Measurements from ENCODE around the gene PYY. TPM values are rescaled to one million over a fixed set of nuclear protein-coding genes. Genes with fewer than 3 reads are reported as not detected.

Gene PYY
- total and polyA plus RNA-seq, 11 donors, result not detected

DNA sequence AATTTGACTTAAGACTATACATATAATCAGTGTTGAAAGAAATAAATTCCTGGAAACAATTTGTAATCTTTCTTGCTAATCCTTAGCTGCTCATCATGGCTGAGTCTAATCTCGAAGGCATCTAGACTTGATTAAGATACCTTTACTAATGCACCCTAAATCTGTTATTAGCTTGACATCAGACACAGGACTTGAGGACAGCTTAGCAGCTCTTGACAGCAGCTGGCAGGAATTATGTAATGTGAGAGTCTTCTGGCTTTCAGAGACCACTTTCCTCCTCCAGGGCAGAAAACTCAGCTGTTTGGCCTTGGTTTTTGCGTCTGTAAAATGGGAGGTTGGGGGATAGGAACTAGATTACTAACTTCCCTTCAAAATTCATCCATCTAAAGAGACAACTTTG is 39.3 kb downstream of the PYY start:
- no peak for DNase-seq
- H3K36me3 ChIP-seq, result no peaks in the 10 kb centered on the region
- no peak overlapping the region for H3K4me3 ChIP-seq
- intact Hi-C loops (cut with DNase I), result no loop called here
- TF ChIP-seq, protein P1, sequence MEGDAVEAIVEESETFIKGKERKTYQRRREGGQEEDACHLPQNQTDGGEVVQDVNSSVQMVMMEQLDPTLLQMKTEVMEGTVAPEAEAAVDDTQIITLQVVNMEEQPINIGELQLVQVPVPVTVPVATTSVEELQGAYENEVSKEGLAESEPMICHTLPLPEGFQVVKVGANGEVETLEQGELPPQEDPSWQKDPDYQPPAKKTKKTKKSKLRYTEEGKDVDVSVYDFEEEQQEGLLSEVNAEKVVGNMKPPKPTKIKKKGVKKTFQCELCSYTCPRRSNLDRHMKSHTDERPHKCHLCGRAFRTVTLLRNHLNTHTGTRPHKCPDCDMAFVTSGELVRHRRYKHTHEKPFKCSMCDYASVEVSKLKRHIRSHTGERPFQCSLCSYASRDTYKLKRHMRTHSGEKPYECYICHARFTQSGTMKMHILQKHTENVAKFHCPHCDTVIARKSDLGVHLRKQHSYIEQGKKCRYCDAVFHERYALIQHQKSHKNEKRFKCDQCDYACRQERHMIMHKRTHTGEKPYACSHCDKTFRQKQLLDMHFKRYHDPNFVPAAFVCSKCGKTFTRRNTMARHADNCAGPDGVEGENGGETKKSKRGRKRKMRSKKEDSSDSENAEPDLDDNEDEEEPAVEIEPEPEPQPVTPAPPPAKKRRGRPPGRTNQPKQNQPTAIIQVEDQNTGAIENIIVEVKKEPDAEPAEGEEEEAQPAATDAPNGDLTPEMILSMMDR (IDR thresholded peaks at IDR 0.05), result no peak
- no peak for TF ChIP-seq POLR2A (IDR thresholded peaks at IDR 0.05)
- peaks cover 0 to 14% (median 3%) of the 10 kb centered on the region in 12 donors for H3K4me1 ChIP-seq
- peaks cover 0 to 2% (median 0%) of the 10 kb centered on the region in 9 donors for H3K27me3 ChIP-seq
- no peak overlapping the region for H3K27ac ChIP-seq
- WGBS, 4 donors, result 71 to 72% (median 71%) methylated on average over 2 of the region's 2 CpGs
- ATAC-seq, result no peak
- no peaks in the 10 kb centered on the region for H3K9me3 ChIP-seq

GRCh38 chr17:43913584-43913983 is 40.2 kb downstream of the PYY start:
- DNase-seq (no peak), ATAC-seq (peak in 1 of 4 donors; percentile 3)
- no peak overlapping the region for H3K4me3 ChIP-seq
- peaks cover 0 to 14% (median 4%) of the 10 kb centered on the region in 12 donors for H3K4me1 ChIP-seq
- intact Hi-C loops (cut with DNase I), result no loop called here
- H3K9me3 ChIP-seq, result no peaks in the 10 kb centered on the region
- TF ChIP-seq, protein P1 (IDR thresholded peaks at IDR 0.05), result no peak
- no peak for TF ChIP-seq POLR2A (IDR thresholded peaks at IDR 0.05)
- H3K27ac ChIP-seq, result no peak overlapping the region
- WGBS, 4 donors, result 76 to 87% (median 82%) methylated on average over 6 of the region's 6 CpGs
- no peaks in the 10 kb centered on the region for H3K36me3 ChIP-seq
- peaks cover 0 to 5% (median 0%) of the 10 kb centered on the region in 9 donors for H3K27me3 ChIP-seq

DNA sequence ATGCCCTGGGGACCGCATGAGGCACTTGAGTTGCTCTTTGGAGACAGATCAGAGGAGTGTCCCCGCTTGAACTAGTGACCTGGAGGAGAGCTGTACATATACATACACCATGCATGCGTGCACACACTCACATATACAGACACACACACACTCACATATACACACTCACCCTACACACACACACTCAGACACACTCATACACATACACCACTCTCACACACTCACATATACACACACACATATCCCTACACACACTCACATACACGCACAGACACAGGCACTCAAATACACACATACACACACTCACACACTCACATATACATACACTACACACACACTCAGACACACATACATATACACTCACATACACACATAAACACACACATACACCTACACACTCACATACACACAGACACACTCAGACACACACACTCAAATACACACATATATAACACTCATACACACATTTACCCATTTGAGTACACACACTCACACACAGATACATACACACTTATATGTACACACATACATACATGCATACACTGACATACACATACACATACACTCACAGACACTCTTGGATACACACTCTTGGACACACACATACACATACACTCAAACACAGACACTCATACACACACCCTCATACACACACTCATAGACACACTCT is 41.0 kb downstream of the PYY start:
- peaks cover 0 to 17% (median 8%) of the 10 kb centered on the region in 12 donors for H3K4me1 ChIP-seq
- intact Hi-C loops (cut with DNase I), result no loop called here
- WGBS, 4 donors, result 44 to 62% (median 56%) methylated on average over 4 of the region's 4 CpGs
- H3K27me3 ChIP-seq, result peaks cover 0 to 11% (median 0%) of the 10 kb centered on the region in 9 donors
- no peak overlapping the region for H3K27ac ChIP-seq
- no peaks in the 10 kb centered on the region for H3K9me3 ChIP-seq
- TF ChIP-seq, protein P1 (IDR thresholded peaks at IDR 0.05), result no peak
- TF ChIP-seq POLR2A (IDR thresholded peaks at IDR 0.05), result no peak
- no peak overlapping the region for H3K4me3 ChIP-seq
- ATAC-seq (no peak), DNase-seq (no peak)
- H3K36me3 ChIP-seq, result no peaks in the 10 kb centered on the region

DNA sequence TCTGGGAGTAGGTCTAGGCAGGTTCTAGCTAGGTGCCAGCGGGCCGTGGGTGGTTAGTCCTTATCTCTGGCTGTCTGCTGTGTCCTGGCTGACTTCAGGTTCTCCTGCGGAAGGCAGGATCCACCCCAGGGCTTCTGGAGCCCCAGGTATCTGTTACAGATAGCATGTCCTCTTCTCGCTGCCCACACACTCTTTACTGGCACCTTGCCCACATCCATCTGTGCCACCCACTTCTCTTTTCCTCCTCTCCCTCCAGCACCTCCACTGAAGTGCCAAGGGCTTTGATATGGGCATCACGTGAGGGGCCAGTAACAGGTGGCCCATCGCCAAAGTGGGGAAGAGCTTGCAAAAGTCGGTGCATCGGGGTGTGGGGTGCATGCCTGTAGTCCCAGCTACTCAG is 41.8 kb downstream of the PYY start:
- no peaks in the 10 kb centered on the region for H3K36me3 ChIP-seq
- peaks cover 0 to 16% (median 10%) of the 10 kb centered on the region in 12 donors for H3K4me1 ChIP-seq
- H3K27me3 ChIP-seq, result peaks cover 0 to 20% (median 0%) of the 10 kb centered on the region in 9 donors
- WGBS, 4 donors, result 29 to 50% (median 38%) methylated on average over 8 of the region's 8 CpGs
- intact Hi-C loops (cut with DNase I), result no loop called here
- H3K27ac ChIP-seq, result peak overlapping the region in 1 of 12 donors; percentile 28
- no peak overlapping the region for H3K4me3 ChIP-seq
- no peaks in the 10 kb centered on the region for H3K9me3 ChIP-seq
- TF ChIP-seq, protein P1 (IDR thresholded peaks at IDR 0.05), result no peak
- no peak for TF ChIP-seq POLR2A (IDR thresholded peaks at IDR 0.05)
- DNase-seq, result peak in 4 of 5 donors; percentile 38 to 84 (median 66)
- ATAC-seq, result peak; percentile 18 to 39 (median 28)

Measured in heart left ventricle (tissue), 16 donors.